Loucy (cell line): ENCODE measurements around the gene MPIG6B.

ENCODE experiments used
- H2AFZ ChIP-seq: fragments of 200-600 bp; sonication (generic); 2 replicates; pipeline ENCODE4 v1.6.0; 2016; ENCODE audit warnings: antibody characterized with exemption, mild to moderate bottlenecking, low read length, moderate library complexity
- H3F3A ChIP-seq: fragments of 200-600 bp; 2 replicates; pipeline ENCODE4 v1.6.0; 2016; ENCODE audit warnings: antibody characterized with exemption, low read depth, mild to moderate bottlenecking
- H3K27me3 ChIP-seq: fragments of 200-600 bp; sonication (generic); 2 replicates; pipeline ENCODE4 v1.6.1; 2014; ENCODE audit warnings: low read length, mild to moderate bottlenecking; ENCODE audit not compliant: insufficient read depth, poor library complexity, severe bottlenecking
- H3K36me3 ChIP-seq: fragments of 200-600 bp; sonication (generic); 2 replicates; pipeline ENCODE4 v1.6.1; 2016; ENCODE audit warnings: low read length; ENCODE audit not compliant: insufficient read depth
- H3K4me1 ChIP-seq: fragments of 200-600 bp; sonication (generic); 2 replicates; pipeline ENCODE4 v1.5.1; 2014; ENCODE audit warnings: low read length, mild to moderate bottlenecking; ENCODE audit not compliant: insufficient read depth, poor library complexity, severe bottlenecking
- H3K4me2 ChIP-seq: fragments of 200-600 bp; sonication (generic); 2 replicates; pipeline ENCODE4 v1.6.0; 2014; ENCODE audit warnings: antibody characterized with exemption, low read length, low read depth, mild to moderate bottlenecking; ENCODE audit not compliant: poor library complexity, severe bottlenecking
- H3K4me3 ChIP-seq: fragments of 200-600 bp; sonication (generic); 2 replicates; pipeline ENCODE4 v1.5.1; 2014; ENCODE audit warnings: low read length, mild to moderate bottlenecking, mixed read lengths; ENCODE audit not compliant: poor library complexity, severe bottlenecking
- H3K79me2 ChIP-seq: fragments of 200-600 bp; sonication (generic); 2 replicates; pipeline ENCODE4 v1.6.1; 2014; ENCODE audit warnings: low read length; ENCODE audit not compliant: insufficient read depth
- H3K9ac ChIP-seq: fragments of 200-600 bp; sonication (generic); 2 replicates; pipeline ENCODE4 v1.6.0; 2014; ENCODE audit warnings: mild to moderate bottlenecking, low read depth, low read length, moderate library complexity; ENCODE audit not compliant: poor library complexity, severe bottlenecking
- H3K9me2 ChIP-seq: fragments of 200-600 bp; sonication (generic); replicated peaks from 2 replicates; pipeline ENCODE4 v1.6.1; 2016; ENCODE audit warnings: low read depth, low read length, mixed read lengths
- H3K9me3 ChIP-seq: fragments of 200-600 bp; sonication (generic); 2 replicates; pipeline ENCODE4 v1.6.1; 2014; ENCODE audit warnings: mild to moderate bottlenecking, antibody characterized with exemption, low read length, low read depth; ENCODE audit not compliant: insufficient read depth
- H4K20me1 ChIP-seq: fragments of 200-600 bp; sonication (generic); 2 replicates; pipeline ENCODE4 v1.6.0; 2014; ENCODE audit warnings: antibody characterized with exemption, low read length, mild to moderate bottlenecking; ENCODE audit not compliant: insufficient read depth, poor library complexity, severe bottlenecking
- CTCF ChIP-seq: fragments of 200-600 bp; sonication (generic); conservative IDR thresholded peaks from 2 replicates; pipeline ENCODE4 v1.5.1; 2014; ENCODE audit warnings: mild to moderate bottlenecking, antibody characterized with exemption, low read length
- EZH2phosphoT487 ChIP-seq: fragments of 200-600 bp; IDR thresholded peaks from 2 replicates; pipeline ENCODE4 v1.6.1; 2018; ENCODE audit warnings: antibody characterized with exemption, mild to moderate bottlenecking, moderate library complexity, borderline replicate concordance

The MPIG6B gene

DNA sequence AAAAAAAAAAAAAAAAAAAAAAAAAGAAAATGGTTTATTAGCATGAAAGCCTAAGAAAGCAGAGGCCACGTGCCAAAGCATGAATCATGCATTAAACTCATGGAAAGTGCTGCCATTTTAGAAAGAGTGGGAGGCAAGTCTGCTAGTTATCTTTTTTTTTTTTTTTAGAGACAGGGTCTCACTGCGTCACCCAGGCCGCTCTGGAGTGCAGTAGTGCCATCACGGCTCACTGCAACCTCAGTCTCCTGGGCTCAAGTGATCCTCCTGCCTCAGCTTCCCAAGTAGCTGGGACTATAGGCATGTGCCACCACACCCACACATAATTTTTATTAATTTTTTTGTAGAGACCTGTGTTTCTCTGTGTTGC, 48.8 kb downstream of the MPIG6B start:
- no peaks in the 10 kb centered on the region for H4K20me1 ChIP-seq
- H3K27me3 ChIP-seq, result no peaks in the 10 kb centered on the region
- no peaks in the 10 kb centered on the region for H3K9me3 ChIP-seq
- H3K9ac ChIP-seq, result no peak overlapping the region
- H3K4me3 ChIP-seq, result no peak overlapping the region
- H3K4me1 ChIP-seq, result peaks cover 13% of the 10 kb centered on the region
- no peaks in the 10 kb centered on the region for H3K36me3 ChIP-seq
- no peaks in the 10 kb centered on the region for H3K9me2 ChIP-seq
- H3K4me2 ChIP-seq, result peak overlapping the region; percentile 57
- no peaks in the 10 kb centered on the region for H3K79me2 ChIP-seq
- H2AFZ ChIP-seq, result no peak overlapping the region
- H3F3A ChIP-seq, result no peaks in the 10 kb centered on the region
- TF ChIP-seq CTCF (no peak), EZH2phosphoT487 (no peak)

DNA sequence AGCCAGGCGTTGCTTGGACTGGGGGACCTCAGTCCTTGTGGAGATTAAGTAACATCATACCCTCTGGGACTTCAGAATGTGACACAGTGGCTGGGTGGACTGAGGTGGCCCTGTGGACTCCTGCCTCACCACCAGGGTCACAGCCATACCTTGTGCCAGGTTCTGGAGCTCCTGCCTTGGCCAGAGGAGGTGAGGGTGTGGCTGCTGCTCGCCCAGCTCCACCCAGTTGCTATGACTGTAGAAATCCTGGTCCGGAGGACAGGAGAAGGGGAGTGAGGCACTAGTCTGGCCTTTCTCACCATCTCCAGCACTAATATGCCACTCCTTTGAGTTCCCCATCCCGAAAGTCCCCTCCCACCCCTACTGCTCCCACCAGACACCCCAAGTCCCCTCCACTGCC, 52.0 kb downstream of the MPIG6B start:
- no peaks in the 10 kb centered on the region for H3K79me2 ChIP-seq
- no peak overlapping the region for H2AFZ ChIP-seq
- H3K4me3 ChIP-seq, result no peak overlapping the region
- no peaks in the 10 kb centered on the region for H3K9me3 ChIP-seq
- H3K36me3 ChIP-seq, result peaks cover 10% of the 10 kb centered on the region; the same call in 1 of the 2 replicates
- no peak overlapping the region for H3K4me2 ChIP-seq
- H4K20me1 ChIP-seq, result no peaks in the 10 kb centered on the region
- peaks cover 18% of the 10 kb centered on the region for H3K4me1 ChIP-seq
- H3K27me3 ChIP-seq, result no peaks in the 10 kb centered on the region
- H3K9me2 ChIP-seq, result no peaks in the 10 kb centered on the region
- H3K9ac ChIP-seq, result no peak overlapping the region
- no peak for TF ChIP-seq CTCF
- TF ChIP-seq EZH2phosphoT487, result no peak
- H3F3A ChIP-seq, result no peaks in the 10 kb centered on the region

GRCh38 chr6:31775633-31776484, 52.7 kb downstream of the MPIG6B start:
- Histone ChIP-seq H3K79me2 (no peaks in the 10 kb centered on the region), H3K36me3 (peaks cover 17% of the 10 kb centered on the region; the same call in 1 of the 2 replicates), H3K4me1 (peaks cover 18% of the 10 kb centered on the region), H2AFZ (no peak overlapping the region), H3K9ac (no peak overlapping the region), H3F3A (no peaks in the 10 kb centered on the region), H3K4me2 (no peak overlapping the region), H3K9me3 (no peaks in the 10 kb centered on the region), H3K27me3 (no peaks in the 10 kb centered on the region), H3K9me2 (no peaks in the 10 kb centered on the region), H3K4me3 (no peak overlapping the region), H4K20me1 (no peaks in the 10 kb centered on the region)
- TF ChIP-seq CTCF (no peak), EZH2phosphoT487 (no peak)
